Fibroblast of pulmonary artery (primary cell): ENCODE measurements around the gene FAM171A2.

Experiments used
- DNase-seq: peaks from one replicate; pipeline ENCODE4 v3.0.0-alpha.2; 2010; ENCODE audit warnings: low read depth
- H3K4me3 ChIP-seq: replicated peaks from 2 replicates; pipeline ENCODE4 v1.5.1; 2011; ENCODE audit warnings: low read depth, mild to moderate bottlenecking, control low read depth, low read length, moderate library complexity
- TF ChIP-seq, protein P1 (sequence below): IDR thresholded peaks from 2 replicates; pipeline ENCODE4 v1.5.1; 2011; ENCODE audit warnings: mild to moderate bottlenecking, control low read depth, low read length, inconsistent platforms; ENCODE audit errors: missing control alignments

Gene FAM171A2

DNA sequence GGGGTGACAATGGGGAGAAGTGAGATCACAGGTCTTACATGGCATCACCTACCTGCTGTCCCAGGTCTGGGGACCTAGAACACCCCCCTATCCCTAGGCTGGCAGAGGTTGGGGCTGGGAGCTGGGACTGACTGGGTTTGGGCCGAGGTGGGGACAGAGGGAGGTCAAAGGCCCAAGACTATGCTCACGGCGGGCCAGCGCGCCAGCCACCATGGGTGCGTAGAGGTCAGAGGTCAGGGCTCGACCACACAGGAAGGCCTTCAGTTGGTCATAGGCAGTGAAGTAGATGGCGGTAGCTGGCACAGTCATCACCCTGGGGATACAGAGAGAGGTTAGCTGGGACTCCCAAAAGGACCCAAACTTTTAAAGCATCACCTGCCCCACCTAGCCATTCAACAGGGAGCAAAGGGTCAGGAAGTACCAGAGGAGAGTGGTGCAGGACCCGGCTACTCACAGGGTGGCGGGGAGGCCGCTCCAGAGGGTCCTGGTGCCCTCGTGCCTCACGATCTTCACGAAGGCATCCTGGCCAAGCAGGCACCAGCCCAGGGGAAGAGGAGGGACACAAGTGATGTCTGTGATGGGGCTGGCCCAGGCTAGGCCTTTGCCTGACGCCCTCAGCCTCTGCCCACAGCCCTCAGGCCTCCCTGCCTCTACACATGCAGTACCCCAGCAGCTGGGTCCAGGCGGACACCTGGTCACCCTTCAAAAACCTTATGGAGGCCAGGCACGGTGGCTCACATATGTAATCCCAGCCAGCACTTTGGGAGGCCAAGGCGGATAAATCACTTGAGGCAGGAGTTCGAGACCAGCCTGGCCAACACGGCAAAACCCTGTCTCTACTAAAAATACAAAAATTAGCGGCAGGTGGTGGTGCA lies 42.2 kb downstream of the FAM171A2 start:
- DNase-seq, result no peak
- H3K4me3 ChIP-seq, result no peak overlapping the region
- TF ChIP-seq, protein P1, sequence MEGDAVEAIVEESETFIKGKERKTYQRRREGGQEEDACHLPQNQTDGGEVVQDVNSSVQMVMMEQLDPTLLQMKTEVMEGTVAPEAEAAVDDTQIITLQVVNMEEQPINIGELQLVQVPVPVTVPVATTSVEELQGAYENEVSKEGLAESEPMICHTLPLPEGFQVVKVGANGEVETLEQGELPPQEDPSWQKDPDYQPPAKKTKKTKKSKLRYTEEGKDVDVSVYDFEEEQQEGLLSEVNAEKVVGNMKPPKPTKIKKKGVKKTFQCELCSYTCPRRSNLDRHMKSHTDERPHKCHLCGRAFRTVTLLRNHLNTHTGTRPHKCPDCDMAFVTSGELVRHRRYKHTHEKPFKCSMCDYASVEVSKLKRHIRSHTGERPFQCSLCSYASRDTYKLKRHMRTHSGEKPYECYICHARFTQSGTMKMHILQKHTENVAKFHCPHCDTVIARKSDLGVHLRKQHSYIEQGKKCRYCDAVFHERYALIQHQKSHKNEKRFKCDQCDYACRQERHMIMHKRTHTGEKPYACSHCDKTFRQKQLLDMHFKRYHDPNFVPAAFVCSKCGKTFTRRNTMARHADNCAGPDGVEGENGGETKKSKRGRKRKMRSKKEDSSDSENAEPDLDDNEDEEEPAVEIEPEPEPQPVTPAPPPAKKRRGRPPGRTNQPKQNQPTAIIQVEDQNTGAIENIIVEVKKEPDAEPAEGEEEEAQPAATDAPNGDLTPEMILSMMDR, result no peak

DNA sequence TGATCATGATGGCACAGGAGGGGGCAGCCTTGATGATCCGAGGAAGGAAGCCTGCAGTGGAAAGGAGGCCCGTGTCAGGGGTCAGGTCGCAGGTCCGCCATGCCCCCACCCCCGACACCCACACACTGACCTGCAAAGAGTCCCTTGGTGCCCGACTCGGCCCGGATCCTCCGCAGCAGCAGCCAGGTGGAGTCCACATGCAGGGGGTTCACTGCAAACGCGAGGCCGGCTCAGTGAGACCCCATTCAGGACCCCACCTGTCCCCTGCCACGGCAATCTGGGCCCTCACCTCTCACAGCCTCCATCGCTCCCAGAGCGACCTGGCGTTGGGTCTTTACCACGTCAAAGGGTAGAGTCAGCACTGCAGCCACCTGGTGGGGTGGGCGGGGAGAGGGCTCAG lies 43.6 kb downstream of the FAM171A2 start:
- no peak overlapping the region for H3K4me3 ChIP-seq

DNA sequence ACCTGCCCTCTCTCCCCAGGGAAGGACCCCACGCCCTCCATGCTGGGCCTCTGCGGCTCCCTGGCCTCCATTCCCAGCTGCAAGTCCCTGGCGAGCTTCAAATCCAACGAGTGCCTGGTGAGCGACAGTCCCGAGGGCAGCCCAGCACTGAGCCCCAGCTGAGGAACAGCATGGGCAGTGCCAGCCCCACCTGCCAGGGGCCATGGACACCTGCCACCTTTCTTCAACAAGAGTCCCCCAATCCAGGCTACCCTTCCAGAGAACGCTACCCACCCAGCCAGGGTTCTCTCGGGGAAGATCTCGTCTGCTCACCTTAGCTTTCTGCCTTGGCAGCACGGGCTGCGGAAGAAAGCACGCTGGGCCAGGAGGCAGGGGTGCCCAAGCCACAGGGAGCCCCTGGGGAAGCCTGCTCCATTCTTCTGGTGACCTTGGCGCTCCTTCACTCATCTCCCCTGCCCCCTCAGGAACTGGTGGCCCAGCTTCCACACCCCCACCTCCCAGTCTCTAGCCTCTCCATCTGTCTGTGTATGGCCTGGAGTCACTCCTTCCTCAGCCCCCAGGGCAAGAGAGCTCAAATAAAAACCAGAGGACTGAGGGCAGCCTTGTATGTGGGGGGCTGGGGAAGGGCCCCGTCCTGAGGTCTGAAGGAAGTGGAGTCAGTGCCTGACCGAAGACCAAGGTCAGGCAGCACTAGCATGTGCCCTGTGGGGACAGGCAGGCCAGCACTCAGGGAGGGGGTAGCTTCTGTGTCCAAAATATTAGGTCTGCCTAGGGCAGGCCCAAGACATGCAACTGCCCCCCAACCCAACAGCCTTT lies 45.4 kb downstream of the FAM171A2 start:
- DNase-seq, result no peak
- TF ChIP-seq, protein P1, result no peak
- no peak overlapping the region for H3K4me3 ChIP-seq

More for the DNA sequence above, 43.6 kb downstream of the FAM171A2 start:
- TF ChIP-seq, protein P1, result no peak
- DNase-seq, result no peak

DNA sequence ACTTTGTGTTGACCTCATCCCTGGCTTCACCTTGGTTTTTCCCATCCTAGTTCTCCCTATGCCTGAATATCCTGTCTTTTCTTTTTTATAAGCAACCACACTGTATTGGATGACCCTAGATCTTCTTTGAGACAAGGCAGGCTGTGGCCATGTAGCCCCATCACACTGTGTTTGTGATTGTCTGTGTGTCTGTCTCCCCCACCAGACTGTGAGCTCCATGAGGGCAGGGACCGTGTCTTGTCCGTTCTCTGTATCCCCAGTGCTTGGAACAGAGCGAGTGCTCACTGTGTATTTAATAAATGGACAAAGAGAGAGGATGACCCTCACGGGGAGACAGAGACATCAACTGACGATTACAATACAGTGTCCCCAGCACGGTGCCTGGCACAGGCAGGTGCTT lies 46.1 kb downstream of the FAM171A2 start:
- TF ChIP-seq, protein P1, result no peak
- DNase-seq, result no peak
- no peak overlapping the region for H3K4me3 ChIP-seq

DNA sequence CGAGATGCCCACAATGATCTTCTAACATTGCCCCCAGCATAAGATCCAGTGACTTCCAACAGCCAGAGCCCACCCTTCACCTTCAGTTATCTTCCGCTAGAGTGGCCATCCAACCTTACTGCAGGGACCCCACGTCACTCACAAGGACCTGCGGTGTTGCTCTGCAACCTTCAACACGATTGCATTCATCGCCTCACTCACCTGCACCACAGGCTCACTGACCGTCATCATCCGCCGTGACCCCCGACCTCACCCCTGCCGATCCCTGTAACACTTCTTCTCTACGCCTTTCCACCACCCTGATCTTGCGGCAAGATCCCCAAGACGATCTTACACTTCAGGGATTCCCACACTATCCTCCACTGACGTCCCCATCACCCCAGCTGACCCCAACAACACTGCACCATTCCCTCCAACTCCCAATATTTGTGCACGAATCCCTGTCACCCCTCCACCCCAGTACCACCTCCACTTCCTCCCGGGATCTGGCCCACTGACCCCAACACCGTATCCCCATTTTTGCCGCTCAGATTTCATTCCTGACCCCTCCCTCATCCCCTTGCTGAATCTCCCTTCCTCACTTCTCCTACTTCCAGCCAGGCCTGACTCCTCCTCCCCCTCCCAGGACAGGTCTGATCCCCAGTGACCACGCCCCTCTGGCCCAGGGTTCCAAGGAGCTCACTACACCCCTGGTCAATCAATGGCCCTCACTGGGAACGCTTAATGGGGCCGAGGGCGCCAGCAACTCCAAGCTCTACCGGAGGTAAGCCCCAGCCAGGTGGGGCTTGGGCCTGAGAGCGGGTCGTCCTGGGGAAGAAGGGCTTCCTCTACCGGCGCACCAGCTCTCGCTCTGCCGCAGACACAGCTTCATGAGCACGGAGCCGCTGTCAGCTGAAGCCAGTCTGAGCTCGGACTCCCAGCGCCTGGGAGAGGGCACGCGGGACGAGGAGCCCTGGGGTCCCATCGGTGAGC lies 47.6 kb downstream of the FAM171A2 start:
- DNase-seq, result no peak
- H3K4me3 ChIP-seq, result no peak overlapping the region
- TF ChIP-seq, protein P1, result no peak
